GM12878 (cell line): ENCODE results near the gene ABI2. TPM values are rescaled to one million over a fixed set of nuclear protein-coding genes. Genes with fewer than 3 reads are reported as not detected.
"Not testable (repeated sequence)": the region's sequence is repeated elsewhere in the genome, so short reads cannot be mapped to it uniquely, and the experiment has no call there.

ENCODE experiments used
- ATAC-seq: fragments of 200-7000 bp; cut with Tn5 transposase; 3 replicates; pipeline ENCODE4 v1.9.1; 2020; ENCODE audit warnings: mild to moderate bottlenecking, moderate library complexity
- BruUV-seq: library from RNA; stranded (reverse); fragments of 400-500 nt; replicated peaks from 2 replicates; lab custom pipeline; 2021; lab: Mats Ljungman, UMichigan
- CTCF ChIA-PET: fragments of 300-600 bp; sonication (Branson Sonifier 250); formaldehyde crosslinking; extraction: SDS; loops from one replicate; lab custom pipeline; 2021; ENCODE audit warnings: inconsistent platforms; lab: Yijun Ruan, JAX
- POLR2A ChIA-PET: fragments of 350-600 bp; formaldehyde crosslinking; extraction: SDS; loops from one replicate; lab custom pipeline; 2021; ENCODE audit warnings: inconsistent platforms; lab: Charles Lee
- RAD21 ChIA-PET: fragments of 300-600 bp; sonication (Branson Sonifier 250); formaldehyde crosslinking; loops from one replicate; lab custom pipeline; 2023; ENCODE audit warnings: antibody characterized with exemption; ENCODE audit not compliant: unreplicated experiment; lab: Charles Lee
- SMC1A ChIA-PET: fragments of 300-600 bp; sonication (Branson Sonifier 250); formaldehyde crosslinking; loops from one replicate; lab custom pipeline; 2023; ENCODE audit not compliant: unreplicated experiment, uncharacterized antibody; lab: Charles Lee
- DNase-seq: peaks from one replicate; pipeline ENCODE4 v3.0.0-alpha.2; 2011; ENCODE audit warnings: low read depth, low spot score
- FAIRE-seq: peaks from 3 replicates; lab custom pipeline; 2011; peaks lifted over from hg19 to GRCh38; lab: Jason Lieb, UNC
- H2AFZ ChIP-seq: 2 replicates; pipeline ENCODE4 v1.6.0; 2011; ENCODE audit warnings: low read depth, low read length, control low read depth; ENCODE audit not compliant: control insufficient read depth
- H3K27ac ChIP-seq: 2 replicates; pipeline ENCODE4 v1.5.1; 2011; ENCODE audit warnings: control low read depth; ENCODE audit not compliant: control insufficient read depth, insufficient read depth
- H3K27me3 ChIP-seq, 2 experiments: replicated peaks in 1 of 2; 2 replicates each; pipeline versions ENCODE4 v1.6.0 to v1.6.1; 2011; ENCODE audit warnings: low read length in 1 of 2; ENCODE audit not compliant: control insufficient read depth in 2 of 2, insufficient read depth in 2 of 2
- H3K36me3 ChIP-seq, 2 experiments: 2 replicates each; pipeline ENCODE4 v1.5.1; 2011; ENCODE audit warnings: low read length in 1 of 2; ENCODE audit not compliant: control insufficient read depth in 2 of 2, insufficient read depth in 2 of 2
- H3K4me1 ChIP-seq: 2 replicates; pipeline ENCODE4 v1.6.1; 2011; ENCODE audit warnings: mild to moderate bottlenecking, low read length, moderate library complexity, mixed read lengths; ENCODE audit not compliant: control insufficient read depth, insufficient read depth
- H3K4me2 ChIP-seq: 2 replicates; pipeline ENCODE4 v1.6.0; 2011; ENCODE audit warnings: control low read depth; ENCODE audit not compliant: control insufficient read depth, insufficient read depth
- H3K4me3 ChIP-seq: fragments of 200-600 bp; sonication (generic); 2 replicates; pipeline ENCODE4 v1.5.1; 2016
- H3K79me2 ChIP-seq: 2 replicates; pipeline ENCODE4 v1.6.0; 2011; ENCODE audit warnings: low read length; ENCODE audit not compliant: control insufficient read depth, insufficient read depth
- H3K9ac ChIP-seq: 2 replicates; pipeline ENCODE4 v1.8.0; 2011; ENCODE audit warnings: low read length, control low read depth, mixed read lengths; ENCODE audit not compliant: control insufficient read depth, insufficient read depth
- H3K9me3 ChIP-seq: replicated peaks from 3 replicates; pipeline ENCODE4 v1.5.1; 2011; ENCODE audit warnings: mild to moderate bottlenecking, low read length; ENCODE audit not compliant: control insufficient read depth, insufficient read depth
- H4K20me1 ChIP-seq: 2 replicates; pipeline ENCODE4 v1.6.0; 2011; ENCODE audit not compliant: control insufficient read depth, insufficient read depth
- IRF5 ChIP-seq: fragments of 450-650 bp; IDR thresholded peaks from 2 replicates; pipeline ENCODE4 v1.6.1; 2017; ENCODE audit warnings: borderline replicate concordance
- MLLT1 ChIP-seq: fragments of 450-650 bp; IDR thresholded peaks from 2 replicates; pipeline ENCODE4 v1.6.1; 2016; ENCODE audit warnings: mild to moderate bottlenecking
- TAF1 ChIP-seq: IDR thresholded peaks from 2 replicates; pipeline ENCODE4 v1.6.1; 2011; ENCODE audit warnings: mild to moderate bottlenecking, low read depth, low read length, borderline replicate concordance
- WGBS: methylation state at CpG from one replicate; pipeline ENCODE4 v1.1.6; 2016; ENCODE audit warnings: low lambda C conversion rate; ENCODE audit not compliant: insufficient replicate concordance, insufficient coverage; ENCODE audit errors: missing lambda C conversion rate; 5-methylcytosine and 5-hydroxymethylcytosine counted together
- in situ Hi-C: fragments of 300-500 bp; cut with MboI; formaldehyde crosslinking; loops from 9 replicates; pipeline ENCODE4 v1.14.3; 2018; ENCODE audit warnings: mixed read lengths
- intact Hi-C: fragments of 100-400 bp; cut with micrococcal nuclease; formaldehyde crosslinking; loops from one replicate; pipeline ENCODE4 v1.14.2; 2022; ENCODE audit not compliant: unreplicated experiment
- polyA plus RNA-seq, 11 experiments: library from polyadenylated mRNA; depleted of rRNA in 4 of 11; unstranded in 6 of 11; stranded (reverse) in 5 of 11; fragments of >200 nt; fragmentation: Nextera tagmentation in 4 of 11; fragmentation: Illumina TruSeq in 1 of 11; extraction: Ambion mirVana in 4 of 11; extraction: Trizol in 1 of 11; gene quantifications; 1 replicate in 1 of 11; 2 replicates in 10 of 11; pipeline versions ENCODE4 v1.2.1 to v1.2.3, GENCODE V29; 2011 to 2016; ENCODE audit warnings: inconsistent platforms in 2 of 11, missing spikeins in 2 of 11, low read depth in 1 of 11
- total RNA-seq, 4 experiments: library from RNA; depleted of rRNA in 3 of 4; stranded (reverse); fragments of >200 nt in 3 of 4; fragmentation: Illumina TruSeq in 1 of 4; extraction: Trizol in 1 of 4; gene quantifications; 2 replicates each; pipeline versions ENCODE4 v1.2.1 to v1.2.3, GENCODE V29; 2013 to 2021

ABI2 gene
- total and polyA plus RNA-seq, 10 of the 15 experiments (the other 5 are each of a cell fraction or from before 2014, with no cell fraction given): 8.9 to 44.5 (median 30.3) TPM

GRCh38 chr2:203383038-203383437 is 54.8 kb downstream of the ABI2 start:
- RAD21 ChIA-PET: no interaction called here
- ATAC-seq: no peak
- Histone ChIP-seq H3K9ac (no peak overlapping the region), H3K36me3 (no peaks in the 10 kb centered on the region; a peak in 2 of 4 replicates), H3K4me3 (no peak overlapping the region), H3K4me1 (no peaks in the 10 kb centered on the region), H4K20me1 (no peaks in the 10 kb centered on the region), H3K9me3 (no peaks in the 10 kb centered on the region), H2AFZ (no peak overlapping the region), H3K4me2 (no peak overlapping the region), H3K79me2 (no peaks in the 10 kb centered on the region), H3K27me3 (no peaks in the 10 kb centered on the region), H3K27ac (no peak overlapping the region)
- no TSS peak for BruUV-seq
- in situ Hi-C loops: no loop called here
- POLR2A ChIA-PET: interaction anchor here (0.5 to 1.3 kb wide), 2 partner anchors 9 to 211 kb away, joined by 4 to 6 read pairs; no protein-coding TSS in a partner anchor
- no peak for FAIRE-seq
- SMC1A ChIA-PET: interaction anchor here (1.2 kb wide), 1 partner anchor 14 kb away, joined by 4 read pairs; no protein-coding TSS in a partner anchor
- intact Hi-C loops: no loop called here
- no peak for DNase-seq
- TF ChIP-seq MLLT1: no peak
- no peak for TF ChIP-seq TAF1
- no peak for TF ChIP-seq IRF5
- CTCF ChIA-PET: interaction anchor here (1.1 kb wide), 1 partner anchor 9 kb away, joined by 3 read pairs; no protein-coding TSS in a partner anchor
- 100% methylated on average over 1 of the region's 1 CpG for whole genome bisulfite sequencing

GRCh38 chr2:203388153-203388552 is 60.0 kb downstream of the ABI2 start:
- DNase-seq, RAD21 ChIA-PET, FAIRE-seq, H3K4me2 ChIP-seq, intact Hi-C loops, H3K27ac ChIP-seq, H3K4me1 ChIP-seq, H3K79me2 ChIP-seq, H2AFZ ChIP-seq, BruUV-seq, POLR2A ChIA-PET, H4K20me1 ChIP-seq, in situ Hi-C loops, H3K9ac ChIP-seq, H3K4me3 ChIP-seq, CTCF ChIA-PET, H3K27me3 ChIP-seq, H3K9me3 ChIP-seq, ATAC-seq, H3K36me3 ChIP-seq: not testable (repeated sequence)
- SMC1A ChIA-PET: interaction anchor here (0.9 to 1.2 kb wide), 2 partner anchors 10 to 12 kb away, joined by 3 read pairs; no protein-coding TSS in a partner anchor
- 98% methylated on average over 6 of the region's 6 CpGs for WGBS
